Peyer's patch (tissue), 4 donors: ENCODE measurements around the gene ITPKB.

Experiments
- CTCF ChIP-seq, 6 experiments: fragments of 450-650 bp in 4 of 6; fragments of 200-600 bp in 2 of 6; sonication (generic) in 1 of 6; IDR thresholded peaks; one replicate each; pipeline ENCODE4 v1.5.1; 2017 to 2019; ENCODE audit warnings: antibody characterized with exemption in 6 of 6, mild to moderate bottlenecking in 3 of 6, moderate library complexity in 1 of 6
- POLR2A ChIP-seq, 2 donors: fragments of 450-650 bp; IDR thresholded peaks; one replicate each; pipeline ENCODE4 v1.5.1; 2017; ENCODE audit warnings: antibody characterized with exemption in 2 of 2, mild to moderate bottlenecking in 2 of 2, moderate library complexity in 2 of 2

GRCh38 chr1:226661271-226661670 lies 77.8 kb downstream of the ITPKB start:
- TF ChIP-seq POLR2A (IDR thresholded peaks at IDR 0.05) (no peak), CTCF (IDR thresholded peaks at IDR 0.05) (no peak)
